NCI-H2029 (cell line): ENCODE measurements around the gene GREM1.

Source experiments
- DNase-seq: peaks from one replicate; lab custom pipeline; 2025; lab: John Stamatoyannopoulos, UW

GREM1 gene

GRCh38 chr15:32717426-32718226 is at the start of gene GREM1:
TSS of gene GREM1 (plus strand) at chr15:32718004. CDS start at chr15:32730691, 12,687 bp downstream.
- DNase-seq = no peak

DNA sequence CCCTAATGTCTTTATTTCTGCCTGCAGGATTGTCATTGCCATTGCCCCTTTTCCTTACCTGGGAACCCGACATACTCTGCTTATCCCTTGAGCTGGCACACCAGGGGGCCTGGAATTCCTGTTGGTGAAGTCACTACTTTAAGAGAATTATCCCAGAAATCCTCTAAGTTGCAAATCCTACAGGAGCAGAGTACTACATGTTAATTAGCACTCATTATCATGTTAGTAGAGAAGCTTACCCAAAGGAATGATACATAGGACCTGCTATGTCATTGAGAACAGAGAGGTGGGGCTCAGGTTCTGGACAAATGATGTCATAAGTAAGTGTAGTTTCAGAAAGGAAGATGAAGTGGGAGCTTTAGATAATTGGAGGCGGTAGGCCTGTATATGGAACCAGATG is 48.9 kb upstream of the GREM1 start:
- DNase-seq = no peak

GRCh38 chr15:32669896-32670611 is 47.8 kb upstream of the GREM1 start:
- no peak for DNase-seq

- no peak for DNase-seq
Measured at GRCh38 chr15:32670623-32671022, 47.2 kb upstream of the GREM1 start.

- DNase-seq = no peak
Measured at GRCh38 chr15:32671339-32672325, 46.2 kb upstream of the GREM1 start.

DNA sequence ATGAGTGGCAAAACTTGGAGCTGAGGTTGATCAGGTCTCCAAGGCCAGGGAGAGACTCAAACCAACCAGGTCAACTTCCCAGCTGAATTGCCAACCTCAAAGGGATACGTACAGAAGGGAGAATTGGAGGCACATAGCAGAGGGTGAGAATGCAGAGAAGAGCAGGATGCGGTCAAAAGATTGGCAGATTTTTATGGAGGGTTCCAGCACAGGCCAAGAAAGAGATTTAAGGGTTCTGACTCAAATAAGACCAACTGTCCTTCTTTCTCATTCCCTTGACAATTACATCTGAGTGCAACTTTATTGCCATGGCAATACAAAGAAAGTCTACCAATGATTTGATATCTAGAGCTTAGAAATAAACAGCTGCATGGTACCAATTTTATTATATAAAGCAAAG is 43.1 kb upstream of the GREM1 start:
- no peak for DNase-seq

DNA sequence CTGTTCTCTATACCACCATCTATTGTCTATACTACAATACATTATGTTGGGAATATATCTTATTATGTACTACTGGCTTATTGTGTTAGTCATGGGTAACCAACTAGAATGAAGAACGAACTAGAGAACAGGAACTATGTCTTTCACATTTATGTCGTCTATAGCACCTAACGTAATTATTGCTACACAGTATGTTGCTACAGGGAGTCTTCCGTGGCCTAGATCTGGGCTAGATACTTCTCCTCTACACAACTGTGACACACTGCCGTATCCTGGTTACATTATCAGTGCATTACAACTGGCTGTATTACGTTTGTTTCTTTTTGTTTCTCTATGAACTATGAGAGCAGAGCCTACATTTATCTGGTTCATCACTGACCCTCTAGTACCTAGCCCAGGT is 42.3 kb upstream of the GREM1 start:
- no peak for DNase-seq

DNA sequence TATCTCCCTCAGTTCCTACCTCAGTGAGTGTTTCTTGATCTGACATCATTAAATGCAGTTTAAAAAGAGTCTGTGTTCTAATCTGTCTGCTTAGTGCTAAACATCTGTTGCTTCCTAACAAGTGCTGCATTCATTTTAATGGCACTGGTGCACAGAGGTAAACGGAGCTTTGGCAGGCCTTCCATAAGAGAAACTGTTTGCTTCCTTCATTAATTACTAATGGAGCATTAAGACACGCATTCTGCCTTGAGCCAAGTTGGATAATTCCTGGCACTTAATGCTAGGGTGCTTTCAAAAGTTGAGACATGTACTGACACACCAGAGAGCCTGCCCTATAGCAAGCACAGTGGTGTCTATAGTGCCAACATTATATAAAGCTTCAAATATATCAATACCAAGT is 41.6 kb upstream of the GREM1 start:
- DNase-seq = no peak

GRCh38 chr15:32677238-32677750 is 40.5 kb upstream of the GREM1 start:
- peak; percentile 76 for DNase-seq

- no peak for DNase-seq
Measured at GRCh38 chr15:32679298-32679690, 38.5 kb upstream of the GREM1 start.

GRCh38 chr15:32682569-32682968 is 35.2 kb upstream of the GREM1 start:
- DNase-seq = no peak

GRCh38 chr15:32682977-32683630 is 34.7 kb upstream of the GREM1 start:
- no peak for DNase-seq

- DNase-seq = no peak
Measured at GRCh38 chr15:32683906-32684584, 33.8 kb upstream of the GREM1 start.

- no peak for DNase-seq
Measured at GRCh38 chr15:32685576-32685975, 32.2 kb upstream of the GREM1 start.

DNA sequence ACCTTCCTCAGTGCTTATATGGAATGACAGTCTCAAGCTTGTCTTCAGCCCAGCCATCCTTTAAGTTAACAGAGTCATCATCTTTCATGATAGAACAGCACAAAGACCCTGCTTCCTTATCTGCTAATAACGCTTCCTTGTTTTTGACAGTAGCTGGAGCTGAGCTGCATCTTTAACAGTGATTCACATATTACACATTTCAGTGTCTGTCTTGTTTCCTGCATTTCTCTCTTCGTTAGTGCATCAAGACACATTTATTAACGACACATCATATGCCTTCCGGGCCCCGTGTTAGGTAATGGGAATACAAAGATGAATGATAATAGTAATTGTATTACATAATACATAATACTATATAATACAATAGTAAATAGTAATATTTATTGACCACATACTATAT is 30.2 kb upstream of the GREM1 start:
- no peak for DNase-seq

- peak; percentile 80 for DNase-seq
Measured at GRCh38 chr15:32688151-32688639, 29.6 kb upstream of the GREM1 start.

DNA sequence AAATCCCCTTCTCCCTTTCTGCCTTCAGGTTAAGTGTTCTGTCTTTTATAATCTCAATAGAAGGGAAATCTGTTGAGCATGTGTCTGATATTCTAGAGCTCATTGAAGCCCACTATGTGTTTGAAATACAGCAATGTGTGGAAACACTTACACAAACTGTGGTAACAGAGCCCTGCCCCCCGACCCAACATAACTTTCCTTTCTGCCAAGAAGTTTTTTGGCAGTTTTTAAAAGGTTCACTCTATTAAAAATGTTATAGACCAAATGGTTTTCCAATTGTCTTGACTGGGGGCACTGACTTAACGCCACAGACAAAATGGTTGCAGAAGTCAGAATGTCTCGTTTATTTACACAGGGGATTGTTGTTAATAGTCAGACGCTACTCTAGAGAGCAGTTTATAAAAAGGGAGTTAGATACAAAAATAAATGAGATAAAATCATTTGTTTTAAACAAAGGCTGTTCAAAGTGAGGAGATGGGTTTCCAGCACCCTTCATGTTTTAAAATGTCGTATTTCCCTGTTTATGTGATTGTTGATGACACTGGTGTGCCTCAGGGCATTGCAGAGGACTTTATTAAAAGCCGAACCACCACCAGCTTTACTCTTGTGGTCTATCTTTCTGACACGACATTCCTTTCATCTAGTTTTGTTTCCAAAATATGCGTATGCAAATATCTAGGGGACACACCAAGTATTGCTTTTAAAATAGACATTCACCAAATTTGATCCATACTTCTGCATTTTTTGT is 26.7 kb upstream of the GREM1 start:
- no peak for DNase-seq

- no peak for DNase-seq
Measured at GRCh38 chr15:32691689-32692038, 26.1 kb upstream of the GREM1 start.

- DNase-seq = no peak
Measured at GRCh38 chr15:32692286-32692685, 25.5 kb upstream of the GREM1 start.
